Measurements from ENCODE around the gene RPS6KA2. TPM values are rescaled to one million over a fixed set of nuclear protein-coding genes. Genes with fewer than 3 reads are reported as not detected.

The RPS6KA2 gene
- total RNA-seq, 4 donors from 2014 or later, result 12.1 to 116 (median 26.4) TPM

Small RNA genes within 50 kb of the gene (small RNA-seq; reads per million reads assigned to genes)
- 0 to 0.13 reads per million in 2 donors for gene MIR1913

Other genes with a start within 250 kb of the RPS6KA2 start
- 10 to 100 TPM; 45.6 to 75.3 (median 59.8) TPM for gene MPC1, start 244.3 kb downstream of the RPS6KA2 start, total RNA-seq
- gene RAMACL, start 40.6 kb downstream of the RPS6KA2 start, total RNA-seq, result 1 to 10 TPM in 3 of 4 donors, not detected in 1; 1.1 to 1.5 (median 1.1) TPM

Measured in Peyer's patch (tissue), 4 donors.